ENCODE measurements around the gene TCP1. TPM values are rescaled to one million over a fixed set of nuclear protein-coding genes. Genes with fewer than 3 reads are reported as not detected.

Gene TCP1
- total and polyA plus RNA-seq, 9 of the 15 experiments (the other 6 are each of a cell fraction or from before 2014, with no cell fraction given), result 331 to 801 (median 645) TPM

GRCh38 chr6:159789377-159790148 is at the start of gene TCP1 (continued):
- TF ChIP-seq, protein P1, sequence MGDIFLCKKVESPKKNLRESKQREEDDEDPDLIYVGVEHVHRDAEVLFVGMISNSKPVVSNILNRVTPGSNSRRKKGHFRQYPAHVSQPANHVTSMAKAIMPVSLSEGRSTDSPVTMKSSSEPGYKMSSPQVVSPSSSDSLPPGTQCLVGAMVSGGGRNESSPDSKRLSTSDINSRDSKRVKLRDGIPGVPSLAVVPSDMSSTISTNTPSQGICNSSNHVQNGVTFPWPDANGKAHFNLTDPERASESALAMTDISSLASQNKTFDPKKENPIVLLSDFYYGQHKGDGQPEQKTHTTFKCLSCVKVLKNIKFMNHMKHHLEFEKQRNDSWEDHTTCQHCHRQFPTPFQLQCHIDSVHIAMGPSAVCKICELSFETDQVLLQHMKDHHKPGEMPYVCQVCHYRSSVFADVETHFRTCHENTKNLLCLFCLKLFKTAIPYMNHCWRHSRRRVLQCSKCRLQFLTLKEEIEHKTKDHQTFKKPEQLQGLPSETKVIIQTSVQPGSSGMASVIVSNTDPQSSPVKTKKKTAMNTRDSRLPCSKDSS (IDR thresholded peaks at IDR 0.05; ENCODE audit: low read depth, partially characterized antibody), result no peak
- TF ChIP-seq ZNF41 (CRISPR knock-in tag; conservative IDR thresholded peaks at IDR 0.05), result 0 out of 2 replicates have a peak, but pooled peaks have one; percentile 59
- TF ChIP-seq MECOM (CRISPR knock-in tag; IDR thresholded peaks at IDR 0.05), result no peak
- TF ChIP-seq, protein P2, sequence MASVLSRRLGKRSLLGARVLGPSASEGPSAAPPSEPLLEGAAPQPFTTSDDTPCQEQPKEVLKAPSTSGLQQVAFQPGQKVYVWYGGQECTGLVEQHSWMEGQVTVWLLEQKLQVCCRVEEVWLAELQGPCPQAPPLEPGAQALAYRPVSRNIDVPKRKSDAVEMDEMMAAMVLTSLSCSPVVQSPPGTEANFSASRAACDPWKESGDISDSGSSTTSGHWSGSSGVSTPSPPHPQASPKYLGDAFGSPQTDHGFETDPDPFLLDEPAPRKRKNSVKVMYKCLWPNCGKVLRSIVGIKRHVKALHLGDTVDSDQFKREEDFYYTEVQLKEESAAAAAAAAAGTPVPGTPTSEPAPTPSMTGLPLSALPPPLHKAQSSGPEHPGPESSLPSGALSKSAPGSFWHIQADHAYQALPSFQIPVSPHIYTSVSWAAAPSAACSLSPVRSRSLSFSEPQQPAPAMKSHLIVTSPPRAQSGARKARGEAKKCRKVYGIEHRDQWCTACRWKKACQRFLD (CRISPR knock-in tag; IDR thresholded peaks at IDR 0.05), result peak; percentile 66; the same call in 1 of the 2 replicates
- TF ChIP-seq POLR2H (tag; IDR thresholded peaks at IDR 0.05; ENCODE audit: low read depth), result peak; percentile 86
- TF ChIP-seq NFRKB (IDR thresholded peaks at IDR 0.05; ENCODE audit: low read depth), result no peak
- no peak for TF ChIP-seq XRCC4 (IDR thresholded peaks at IDR 0.05; ENCODE audit: extremely low read depth, insufficient read depth, insufficient read length)
- peak; percentile 97 for TF ChIP-seq POLR2B (IDR thresholded peaks at IDR 0.05; ENCODE audit: low read depth, partially characterized antibody)
- TF ChIP-seq CHD4 (IDR thresholded peaks at IDR 0.05; ENCODE audit: insufficient read depth, insufficient replicate concordance, low read depth, low read length, poor library complexity, severe bottlenecking), result no peak
- TF ChIP-seq MBD2 (IDR thresholded peaks at IDR 0.05; ENCODE audit: borderline replicate concordance, low read depth), result peak; percentile 77
- TF ChIP-seq, protein P3, sequence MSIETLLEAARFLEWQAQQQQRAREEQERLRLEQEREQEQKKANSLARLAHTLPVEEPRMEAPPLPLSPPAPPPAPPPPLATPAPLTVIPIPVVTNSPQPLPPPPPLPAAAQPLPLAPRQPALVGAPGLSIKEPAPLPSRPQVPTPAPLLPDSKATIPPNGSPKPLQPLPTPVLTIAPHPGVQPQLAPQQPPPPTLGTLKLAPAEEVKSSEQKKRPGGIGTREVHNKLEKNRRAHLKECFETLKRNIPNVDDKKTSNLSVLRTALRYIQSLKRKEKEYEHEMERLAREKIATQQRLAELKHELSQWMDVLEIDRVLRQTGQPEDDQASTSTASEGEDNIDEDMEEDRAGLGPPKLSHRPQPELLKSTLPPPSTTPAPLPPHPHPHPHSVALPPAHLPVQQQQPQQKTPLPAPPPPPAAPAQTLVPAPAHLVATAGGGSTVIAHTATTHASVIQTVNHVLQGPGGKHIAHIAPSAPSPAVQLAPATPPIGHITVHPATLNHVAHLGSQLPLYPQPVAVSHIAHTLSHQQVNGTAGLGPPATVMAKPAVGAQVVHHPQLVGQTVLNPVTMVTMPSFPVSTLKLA (conservative IDR thresholded peaks at IDR 0.05), result peak in 1 of 2 experiments; percentile 2; a peak in 2 of 4 replicates
- TF ChIP-seq ZNF124 (CRISPR knock-in tag; IDR thresholded peaks at IDR 0.05), result no peak
- TF ChIP-seq RBM25 (IDR thresholded peaks at IDR 0.05; ENCODE audit: low read depth, low read length, severe bottlenecking), result no peak
- peak; percentile 96 for TF ChIP-seq TBP (optimal IDR thresholded peaks at IDR 0.05; ENCODE audit: low read depth, low read length)
- TF ChIP-seq TCF7 (IDR thresholded peaks at IDR 0.05; ENCODE audit: borderline replicate concordance), result no peak
- no peak for TF ChIP-seq BCL6 (CRISPR knock-in tag; IDR thresholded peaks at IDR 0.05)
- no peak for TF ChIP-seq NFIX (CRISPR knock-in tag; IDR thresholded peaks at IDR 0.05; ENCODE audit: low read depth)
- no peak for TF ChIP-seq ZC3H4 (CRISPR knock-in tag; IDR thresholded peaks at IDR 0.05; ENCODE audit: borderline replicate concordance)
- 0 out of 2 replicates have a peak, but pooled peaks have one; percentile 12 for TF ChIP-seq HOXB6 (CRISPR knock-in tag; IDR thresholded peaks at IDR 0.05; ENCODE audit: borderline replicate concordance)
- no peak for TF ChIP-seq ZNF384 (IDR thresholded peaks at IDR 0.05; ENCODE audit: low read depth, low read length)
- 0 out of 2 replicates have a peak, but pooled peaks have one; percentile 33 for TF ChIP-seq BRD4 (IDR thresholded peaks at IDR 0.05)
- no peak for TF ChIP-seq FOSL1 (tag; conservative IDR thresholded peaks at IDR 0.05)
- no peak for TF ChIP-seq FOXA1 (IDR thresholded peaks at IDR 0.05; ENCODE audit: borderline replicate concordance)
- no peak for TF ChIP-seq GABPB2 (CRISPR knock-in tag; conservative IDR thresholded peaks at IDR 0.05)
- no peak for TF ChIP-seq PCBP2 (IDR thresholded peaks at IDR 0.05; ENCODE audit: low read depth, low read length, poor library complexity, severe bottlenecking)

Measured in K562 (cell line).